HG03521 (cell line): ENCODE measurements around the gene FNDC3B.
A peak's percentile ranks its signal among the peaks of the same experiment; 100 is the strongest.
"Not testable (repeated sequence)": the region's sequence is repeated elsewhere in the genome, so short reads cannot be mapped to it uniquely, and the experiment has no call there.

Experiments
- ATAC-seq: cut with Tn5 transposase; IDR thresholded peaks from one replicate; pipeline ENCODE4 v1.9.1; 2021; ENCODE audit warnings: mild to moderate bottlenecking, moderate library complexity; ENCODE audit not compliant: unreplicated experiment

Gene FNDC3B

DNA sequence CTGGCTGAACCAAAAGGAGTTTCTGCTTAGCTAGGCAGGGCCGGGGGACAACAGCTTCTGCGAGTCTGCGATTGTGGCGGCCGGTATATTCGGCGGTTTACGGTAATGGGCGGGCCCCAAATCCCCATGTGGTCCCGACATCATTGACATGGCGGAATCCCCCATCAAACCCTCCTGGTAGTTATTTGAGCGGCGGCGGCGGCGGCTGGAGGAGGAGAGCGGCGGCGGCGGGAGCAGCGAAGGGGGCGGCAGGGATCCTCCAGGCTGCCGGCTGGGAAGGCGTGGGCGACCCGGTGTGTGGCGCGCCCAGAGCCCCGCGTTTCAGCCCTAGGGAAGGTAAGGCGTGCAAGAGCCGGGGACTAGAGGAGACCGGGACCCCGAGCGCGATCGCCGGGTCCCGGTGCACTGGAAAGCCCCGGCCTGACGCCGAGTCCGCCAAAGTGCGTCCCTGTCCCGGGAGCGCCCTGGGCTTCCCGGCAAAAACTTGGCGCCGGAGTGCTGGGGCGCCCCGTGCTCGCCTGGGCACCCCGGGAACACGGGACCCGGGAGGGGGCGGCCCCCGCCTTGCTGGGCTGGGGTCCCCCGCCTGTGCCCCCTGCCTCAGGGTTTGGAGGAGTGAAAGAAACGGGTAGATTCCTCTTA, at the start of gene FNDC3B:
FNDC3B (plus strand) TSS at position 143 of the 642 bp plus-strand sequence. CDS start 72,902 bp downstream, outside the sequence.
- peak; percentile 70 for ATAC-seq

DNA sequence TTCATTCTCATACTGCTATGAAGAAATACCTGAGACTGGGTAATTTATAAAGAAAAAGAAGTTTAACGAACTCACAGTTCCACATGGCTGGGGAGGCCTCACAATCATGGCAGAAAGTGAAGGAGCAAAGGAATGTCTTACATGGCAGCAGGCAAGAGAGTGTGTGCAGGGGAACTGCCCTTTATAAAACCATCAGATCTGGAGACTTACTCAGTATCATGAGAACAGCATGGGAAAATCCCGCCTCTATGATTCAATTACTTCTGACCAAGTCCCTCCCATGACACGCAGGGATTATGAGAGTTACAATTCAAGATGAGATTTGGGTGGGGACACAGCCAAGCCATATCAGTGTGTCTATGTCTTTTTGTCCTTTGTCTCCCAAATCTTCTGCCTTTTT, 49.1 kb upstream of the FNDC3B start:
- not testable (repeated sequence) for ATAC-seq

DNA sequence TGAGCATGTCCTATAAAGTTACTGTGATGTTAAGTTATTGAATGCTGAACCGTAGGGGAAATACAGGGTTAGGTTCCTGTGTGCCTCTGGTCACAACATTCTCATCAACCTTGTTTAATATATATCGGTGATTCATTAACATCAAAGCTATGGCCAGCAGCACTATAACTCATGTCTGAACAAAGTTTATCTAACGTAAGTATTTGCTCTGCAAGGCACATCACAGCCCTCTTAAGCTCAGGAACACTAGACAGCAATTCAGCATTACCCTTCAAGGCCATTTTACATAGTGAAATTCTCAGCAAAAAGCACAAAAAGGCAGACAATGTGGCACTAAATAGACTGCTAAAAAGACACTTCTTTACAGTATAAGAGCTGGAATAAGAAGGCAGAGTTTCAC, 48.2 kb upstream of the FNDC3B start:
- no peak for ATAC-seq

DNA sequence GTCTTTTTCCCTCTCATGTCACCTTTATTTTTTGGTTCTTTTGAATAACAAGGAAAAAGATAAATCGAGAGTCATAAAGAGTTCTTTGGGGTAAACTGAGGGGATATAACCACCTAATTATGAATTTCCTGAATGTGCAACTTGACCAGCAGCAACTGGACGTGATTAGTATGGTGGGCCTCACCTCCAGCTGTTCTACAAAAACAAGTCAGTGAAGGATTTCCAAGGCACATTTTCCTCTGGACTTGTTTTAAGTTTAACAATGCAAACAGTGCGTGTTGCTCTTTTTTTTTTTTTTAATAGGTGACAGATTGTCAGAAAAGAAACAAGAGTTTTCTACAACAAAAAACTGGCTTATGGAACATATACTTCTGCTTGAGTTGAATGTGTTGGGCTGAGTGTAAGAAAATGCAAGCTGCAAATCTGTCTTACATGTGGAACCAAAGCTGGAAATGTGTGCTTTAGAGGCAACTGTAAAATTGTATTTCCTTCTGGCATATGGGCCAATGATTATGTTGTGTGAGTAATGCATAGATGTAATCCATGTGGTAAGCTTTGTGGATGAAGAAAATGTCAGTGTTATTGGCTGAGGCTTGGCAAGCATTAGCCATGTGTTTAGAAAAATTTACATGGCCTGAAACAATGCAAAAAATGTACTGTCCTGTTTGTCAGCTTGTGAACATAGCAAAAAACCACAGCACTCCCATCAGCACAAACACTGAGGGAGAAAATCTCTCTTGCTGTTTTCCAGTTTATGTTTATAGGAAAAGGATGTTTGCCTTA, 44.5 kb upstream of the FNDC3B start:
- ATAC-seq = no peak

DNA sequence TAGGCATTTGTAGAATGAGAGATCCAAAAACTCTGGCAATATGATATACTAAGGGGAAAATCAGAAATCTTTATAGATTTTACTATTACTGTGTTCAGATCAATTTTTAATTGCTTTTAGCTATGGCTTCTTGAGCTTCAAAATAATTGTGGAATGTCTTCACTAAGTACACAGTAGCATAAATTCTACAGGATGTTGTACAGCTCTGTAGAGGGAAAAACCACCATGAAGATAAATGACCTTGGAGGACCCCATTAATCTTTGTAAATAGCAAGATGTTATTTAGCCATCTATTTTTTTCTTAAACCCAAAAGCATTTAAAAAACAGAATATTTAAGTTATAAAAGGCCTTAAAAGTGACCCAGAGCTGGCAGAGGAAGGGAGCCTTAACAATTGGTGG, 43.9 kb upstream of the FNDC3B start:
- ATAC-seq = no peak

DNA sequence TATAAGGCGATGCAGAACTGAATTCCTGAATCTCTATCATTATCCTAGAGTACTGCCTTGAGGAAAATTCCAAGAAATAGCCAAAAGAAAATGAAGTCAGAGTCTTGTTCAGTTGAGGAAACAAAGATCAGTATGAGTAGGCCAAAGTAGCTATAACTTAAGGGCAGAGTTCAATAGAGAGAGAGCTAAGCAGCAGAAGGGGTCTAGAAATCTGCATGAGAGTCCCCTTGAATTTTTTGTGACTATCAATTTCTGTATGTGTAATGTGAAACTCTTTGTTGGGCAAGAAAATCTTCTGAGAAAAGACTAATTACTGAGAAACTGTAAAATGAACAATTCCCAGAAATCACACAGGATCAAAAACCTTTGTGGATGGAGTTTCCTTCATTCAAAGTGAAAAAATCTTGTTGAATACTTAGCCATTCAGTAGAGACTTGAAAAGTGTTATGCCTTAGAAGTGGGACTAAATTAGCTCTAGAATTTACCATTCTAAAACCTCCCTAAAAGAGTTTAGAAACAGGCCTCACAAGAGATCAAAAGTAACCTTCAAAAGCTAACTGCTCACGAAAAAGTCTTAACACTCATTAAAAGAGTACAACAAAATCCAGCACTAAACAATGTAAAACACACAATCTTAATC, 43.1 kb upstream of the FNDC3B start:
- ATAC-seq = no peak

DNA sequence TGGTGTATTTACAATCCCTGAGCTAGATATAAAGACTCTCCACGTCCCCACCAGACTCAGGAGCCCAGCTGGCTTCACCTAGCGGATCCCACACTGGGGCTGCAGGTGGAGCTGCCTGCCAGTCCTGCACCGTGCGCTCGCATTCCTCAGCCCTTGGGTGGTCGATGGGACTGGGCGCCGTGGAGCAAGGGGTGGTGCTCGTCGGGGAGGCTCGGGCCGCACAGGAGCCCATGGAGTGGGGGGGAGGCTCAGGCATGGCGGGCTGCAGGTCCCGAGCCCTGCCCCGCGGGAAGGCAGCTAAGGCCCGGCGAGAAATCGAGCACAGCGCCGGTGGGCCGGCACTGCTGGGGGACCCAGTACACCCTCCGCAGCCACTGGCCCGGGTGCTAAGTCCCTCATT, 40.6 kb upstream of the FNDC3B start:
- ATAC-seq = not testable (repeated sequence)

DNA sequence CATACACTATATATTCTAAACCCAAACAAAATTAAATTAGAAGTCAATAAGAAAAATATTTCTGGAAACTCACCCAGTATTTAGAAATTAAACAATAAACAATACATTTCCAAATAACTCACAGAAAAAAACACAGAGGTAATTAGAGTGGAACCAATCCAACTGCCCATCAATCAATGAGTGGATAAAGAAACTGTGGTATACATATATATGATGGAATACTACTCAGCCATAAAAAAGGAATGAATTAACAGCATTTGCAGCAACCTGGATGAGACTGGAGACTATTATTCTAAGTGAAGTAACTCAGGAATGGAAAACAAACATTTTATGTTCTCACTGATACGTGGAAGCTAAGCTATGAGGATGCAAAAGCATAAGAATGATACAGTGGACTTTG, 37.8 kb upstream of the FNDC3B start:
- ATAC-seq = not testable (repeated sequence)

DNA sequence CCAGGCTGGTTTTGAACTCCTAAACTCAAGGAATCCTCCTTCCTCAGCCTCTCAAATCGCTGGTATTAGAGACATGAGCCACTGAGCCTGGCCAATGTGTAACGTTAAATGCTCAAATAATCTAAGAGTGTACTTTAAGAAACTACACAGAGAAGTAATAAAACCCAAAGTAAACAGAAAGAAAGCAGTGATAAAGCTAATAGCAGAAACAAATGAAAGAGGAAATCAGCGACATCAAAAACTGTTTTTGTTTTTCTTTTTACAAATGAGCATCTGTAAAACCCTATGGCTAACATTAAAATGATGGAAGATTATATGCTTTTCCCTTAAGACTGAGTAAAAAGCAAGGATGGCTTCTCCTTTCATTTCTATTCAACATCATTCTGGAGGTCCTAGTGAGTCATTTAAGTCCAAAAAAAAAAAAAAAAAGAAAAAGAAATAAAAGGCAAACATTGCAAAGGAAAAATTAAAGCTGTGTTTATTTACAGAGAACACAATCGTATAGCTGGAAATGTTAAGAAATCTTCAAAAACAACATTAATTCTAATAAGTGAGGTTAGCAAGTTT, 36.8 kb upstream of the FNDC3B start:
- no peak for ATAC-seq

DNA sequence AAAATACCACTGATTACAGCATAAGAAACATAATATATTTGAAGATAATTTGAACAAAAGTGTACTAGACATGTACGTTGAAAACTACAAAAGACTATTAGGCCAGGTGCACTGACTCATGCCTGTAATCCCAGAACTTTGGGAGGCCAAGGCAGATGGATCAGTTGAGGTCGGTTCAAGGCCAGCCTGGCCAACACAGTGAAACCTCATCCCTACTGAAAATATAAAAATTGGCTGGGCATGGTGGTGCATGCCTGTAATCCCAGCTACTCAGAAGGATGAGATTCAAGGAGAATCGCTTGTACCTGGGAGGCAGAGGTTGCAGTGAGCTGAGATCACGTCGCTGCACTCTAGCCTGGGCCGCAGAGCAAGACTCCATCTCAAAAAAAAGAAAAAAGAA, 36.2 kb upstream of the FNDC3B start:
- ATAC-seq = no peak

DNA sequence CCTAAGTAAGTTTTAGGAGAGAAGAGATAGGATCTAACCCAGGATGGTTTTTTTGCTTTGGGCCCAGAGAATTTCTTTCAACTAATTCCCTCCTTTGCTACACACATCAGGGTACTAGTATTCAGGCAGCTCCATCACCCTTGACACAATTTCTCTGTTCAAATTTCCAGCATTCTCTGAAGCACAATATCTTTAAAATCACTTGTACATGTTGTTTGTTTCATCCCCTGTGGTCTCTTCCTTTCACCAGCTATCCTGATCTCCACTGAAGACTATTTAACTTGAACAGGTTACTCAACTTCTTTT, 32.4 kb upstream of the FNDC3B start:
- no peak for ATAC-seq

DNA sequence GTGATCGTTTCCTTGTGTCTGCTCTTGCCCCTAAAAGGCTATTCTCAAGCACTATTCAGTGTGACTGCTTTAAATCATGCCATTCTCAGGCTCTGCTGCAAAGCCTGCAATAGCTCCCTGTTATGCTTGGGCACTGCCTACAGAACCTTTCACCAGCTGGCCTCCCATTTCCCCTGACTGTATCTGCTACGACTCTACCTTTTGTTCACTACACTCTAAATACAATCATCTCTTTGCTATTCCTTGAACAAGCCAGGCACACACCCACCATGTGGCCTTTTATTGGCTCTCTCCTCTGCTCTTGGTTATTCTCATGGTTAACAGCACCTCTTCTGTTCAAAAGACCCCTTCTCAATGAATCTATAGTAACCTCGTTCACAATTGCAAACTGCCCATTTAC, 29.6 kb upstream of the FNDC3B start:
- no peak for ATAC-seq

DNA sequence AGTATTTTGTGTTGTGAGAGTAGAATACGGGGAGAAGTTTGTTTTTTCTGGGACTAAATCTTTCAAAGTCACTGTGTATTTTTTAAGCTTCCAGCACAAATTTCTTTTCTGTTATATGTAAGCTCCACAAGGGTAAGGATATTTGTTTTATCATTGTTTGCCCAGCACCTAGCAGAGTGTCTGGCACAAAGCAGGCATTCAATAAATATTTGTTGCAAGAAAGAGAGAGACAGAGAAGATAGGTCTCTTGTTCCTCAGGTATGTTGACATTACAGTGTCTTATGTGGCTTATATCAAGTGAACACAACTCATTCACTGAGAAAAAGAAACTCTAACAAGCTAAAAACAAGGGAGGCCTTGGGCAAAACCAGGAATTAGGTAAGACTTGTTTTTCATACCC, 26.6 kb upstream of the FNDC3B start:
- no peak for ATAC-seq

DNA sequence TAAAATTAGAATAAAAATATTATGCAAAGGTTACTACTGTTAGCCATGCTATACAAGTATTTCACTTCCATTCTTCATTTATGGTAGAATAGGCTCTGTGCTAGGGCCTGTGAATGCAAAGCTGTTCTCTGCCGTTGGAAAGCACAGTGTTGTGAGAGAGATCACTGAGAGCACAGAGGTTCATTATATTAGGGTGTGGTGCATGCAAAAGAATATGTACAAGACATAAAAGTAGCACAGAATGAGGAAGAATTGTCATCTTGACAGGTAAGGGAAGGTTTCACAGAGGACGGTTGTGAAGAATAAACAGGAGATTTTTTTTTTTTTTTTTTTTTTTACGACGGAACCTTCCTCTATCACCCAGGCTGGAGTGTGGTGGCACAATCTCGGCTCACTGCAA, 25.2 kb upstream of the FNDC3B start:
- ATAC-seq = no peak

DNA sequence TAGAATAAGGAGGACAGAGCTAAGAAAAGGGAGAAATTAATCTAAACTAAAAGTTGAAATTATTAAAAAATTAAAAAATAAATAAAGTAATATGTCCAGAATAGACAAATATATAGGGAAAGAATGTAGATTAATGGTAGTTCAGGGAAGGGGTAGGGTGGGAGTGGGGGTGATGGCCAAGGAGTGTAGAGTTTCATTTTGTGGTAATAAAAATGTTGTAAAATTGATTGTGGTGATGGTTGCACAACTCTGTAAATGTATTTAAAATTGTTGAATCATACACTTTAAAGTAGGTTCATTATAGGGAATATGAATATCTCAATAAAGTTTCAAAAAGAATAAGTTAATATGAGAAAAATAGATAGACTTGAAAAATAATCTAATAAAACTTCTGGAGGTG, 21.0 kb upstream of the FNDC3B start:
- ATAC-seq = no peak

DNA sequence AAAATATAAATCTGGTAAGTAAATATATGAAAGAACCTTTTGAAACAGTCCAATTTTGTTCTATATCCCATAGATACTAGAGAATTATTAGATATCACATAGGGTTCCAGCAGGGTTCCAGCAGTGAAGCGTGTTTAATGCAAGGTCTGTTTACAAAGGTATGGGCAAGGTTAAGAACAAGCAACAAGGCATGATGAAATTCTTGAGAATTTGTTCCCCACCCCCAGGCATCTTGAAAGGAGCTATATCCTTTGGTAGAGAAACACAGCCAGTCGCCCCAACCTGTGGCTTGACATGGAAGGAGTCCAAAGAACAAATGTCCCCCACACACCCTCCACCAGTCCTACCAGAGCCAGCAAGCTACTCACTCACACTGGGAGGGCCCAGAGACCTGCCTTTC, 18.6 kb upstream of the FNDC3B start:
- no peak for ATAC-seq

DNA sequence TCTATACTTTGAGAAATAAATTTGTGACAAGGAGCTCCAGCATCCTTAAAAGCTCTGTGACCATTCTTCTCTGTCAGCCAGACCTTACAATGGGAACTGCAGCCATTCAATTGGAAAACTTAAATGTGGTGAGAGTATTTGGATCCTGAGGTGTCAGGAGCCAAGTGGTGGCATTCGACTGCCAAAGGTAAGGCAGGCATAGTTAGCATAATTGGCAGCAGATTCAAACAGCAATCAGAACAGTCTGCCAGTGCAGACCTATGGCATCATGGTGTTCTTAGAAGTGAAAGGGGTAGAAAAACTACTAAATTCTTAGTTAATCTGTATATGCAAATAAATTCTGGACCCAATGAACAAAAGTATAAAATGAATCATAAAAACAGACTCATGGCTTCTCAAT, 18.2 kb upstream of the FNDC3B start:
- no peak for ATAC-seq

DNA sequence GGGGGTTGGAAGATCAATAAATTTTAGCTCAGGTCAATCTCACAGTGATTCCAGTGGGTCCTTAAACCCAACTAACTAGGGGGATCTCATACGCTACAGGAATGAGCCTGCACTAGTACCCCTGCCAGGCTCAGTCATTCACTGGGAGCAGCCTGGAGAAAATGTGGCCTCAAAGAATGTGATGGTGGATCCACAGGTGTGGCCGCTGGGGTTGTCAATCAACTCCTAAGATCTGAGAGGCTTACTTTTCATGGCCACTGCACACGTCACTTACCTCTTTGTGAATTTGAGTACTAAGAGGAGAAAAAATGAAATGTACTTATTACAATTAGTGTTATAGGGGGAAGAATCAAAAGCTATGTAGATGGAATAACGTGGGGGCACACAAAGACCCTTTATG, 17.5 kb upstream of the FNDC3B start:
- no peak for ATAC-seq

DNA sequence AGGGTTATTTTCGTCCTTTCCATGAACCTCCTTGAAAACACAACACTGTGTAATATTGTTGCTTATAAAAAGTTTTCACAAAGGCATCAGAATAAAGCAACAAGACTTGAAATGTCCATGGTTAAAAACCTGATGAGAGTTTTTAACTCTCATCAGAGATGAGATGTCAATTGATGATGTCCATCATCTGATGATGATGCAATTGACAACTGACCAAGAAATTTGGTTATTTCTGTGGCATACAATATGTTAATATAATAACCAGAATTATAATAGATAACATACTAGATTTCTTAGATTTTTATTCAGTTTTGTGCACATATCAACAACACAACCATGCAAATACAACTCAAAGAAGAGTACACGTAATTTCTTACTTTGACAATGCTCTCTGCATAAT, 15.5 kb upstream of the FNDC3B start:
- no peak for ATAC-seq

DNA sequence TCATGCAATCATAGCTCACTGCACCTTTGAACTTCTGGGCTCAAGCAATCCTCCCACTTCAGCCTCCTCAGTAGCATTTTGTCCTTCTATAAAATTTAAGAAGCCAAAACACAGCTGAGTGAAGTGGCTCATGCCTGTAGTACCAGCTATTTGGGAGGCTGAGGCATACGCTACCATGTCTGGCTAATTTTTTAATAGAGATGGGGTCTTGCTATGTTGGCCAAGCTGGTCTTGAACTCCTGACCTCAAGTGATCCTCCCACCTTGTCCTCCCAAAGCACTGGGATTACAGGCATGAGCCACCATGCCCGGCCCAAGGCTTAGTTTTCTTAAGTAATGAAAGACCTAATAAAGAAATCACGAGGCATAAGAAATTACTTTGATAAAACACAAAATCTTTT, 14.7 kb upstream of the FNDC3B start:
- ATAC-seq = no peak

DNA sequence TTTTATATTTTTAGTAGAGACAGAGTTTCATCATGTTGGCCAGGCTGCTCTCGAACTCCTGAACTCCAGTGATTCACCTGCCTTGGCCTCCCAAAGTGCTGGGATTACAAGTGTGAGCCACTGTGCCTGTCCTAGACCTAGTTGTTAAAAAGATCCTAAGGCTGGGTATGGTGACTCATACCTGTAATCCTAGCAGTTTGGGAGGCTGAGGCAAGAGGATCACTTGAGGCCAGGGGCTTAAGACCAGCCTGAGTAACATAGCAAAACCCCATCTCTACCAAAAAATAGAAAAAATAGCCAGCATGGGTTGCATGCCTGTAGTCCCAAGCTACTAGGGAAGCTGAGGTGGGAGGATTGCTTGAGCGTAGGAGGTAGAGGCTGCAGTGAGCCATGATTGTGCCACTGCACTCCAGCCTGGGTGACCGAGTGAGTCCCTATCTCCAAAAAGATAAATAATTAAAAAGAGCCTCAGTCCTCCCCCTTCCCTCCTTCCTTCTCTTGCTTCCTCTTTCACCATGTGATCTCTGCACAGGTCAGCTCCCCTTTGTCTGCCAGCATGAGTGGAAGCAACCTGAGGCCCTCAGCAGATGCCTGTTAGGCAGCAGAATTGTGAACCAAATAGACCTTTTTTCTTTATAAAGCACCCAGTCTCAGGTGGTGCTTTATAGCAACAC, 9.8 kb upstream of the FNDC3B start:
- ATAC-seq = no peak
